Neuronal stem cell (in vitro differentiated cells): ENCODE data around the gene TIMP1. TPM values are rescaled to one million over a fixed set of nuclear protein-coding genes. Genes with fewer than 3 reads are reported as not detected.

Experiments used
- DNase-seq: peaks from one replicate; pipeline ENCODE4 v3.0.0-alpha.2; 2013; ENCODE audit warnings: low spot score
- H2AFZ ChIP-seq: one replicate; pipeline ENCODE4 v1.6.1; 2013; ENCODE audit warnings: mild to moderate bottlenecking, low read length, inconsistent platforms
- H2AK5ac ChIP-seq: 2 replicates; pipeline ENCODE4 v1.6.1; 2013; ENCODE audit warnings: low read depth, mild to moderate bottlenecking, inconsistent platforms, low read length, moderate library complexity, mixed read lengths
- H2BK120ac ChIP-seq: 2 replicates; pipeline ENCODE4 v1.6.1; 2013; ENCODE audit warnings: low read depth, mild to moderate bottlenecking, inconsistent platforms, low read length, moderate library complexity, mixed read lengths
- H2BK12ac ChIP-seq: one replicate; pipeline ENCODE4 v1.6.1; 2013; ENCODE audit warnings: low read length, inconsistent platforms
- H2BK15ac ChIP-seq: 2 replicates; pipeline ENCODE4 v1.6.1; 2013; ENCODE audit warnings: mild to moderate bottlenecking, low read length, inconsistent platforms, mixed read lengths
- H2BK5ac ChIP-seq: one replicate; pipeline ENCODE4 v1.6.1; 2013; ENCODE audit warnings: inconsistent platforms, mild to moderate bottlenecking, low read length, moderate library complexity
- H3K14ac ChIP-seq: one replicate; pipeline ENCODE4 v1.6.1; 2013; ENCODE audit warnings: low read length, inconsistent platforms
- H3K18ac ChIP-seq: 2 replicates; pipeline ENCODE4 v1.6.1; 2013; ENCODE audit warnings: low read length, inconsistent platforms
- H3K23ac ChIP-seq: 2 replicates; pipeline ENCODE4 v1.6.1; 2013; ENCODE audit warnings: low read depth, mild to moderate bottlenecking, mixed read lengths, low read length, inconsistent platforms; ENCODE audit not compliant: poor library complexity
- H3K27ac ChIP-seq: replicated peaks from 3 replicates; pipeline ENCODE4 v1.5.1; 2013; ENCODE audit warnings: low read length, inconsistent platforms
- H3K27me3 ChIP-seq, 3 experiments: 2 replicates each; pipeline ENCODE4 v1.6.1; 2013; ENCODE audit warnings: low read length in 3 of 3, mild to moderate bottlenecking in 2 of 3, inconsistent platforms in 1 of 3, low read depth in 1 of 3, mixed read lengths in 1 of 3, moderate library complexity in 1 of 3; ENCODE audit not compliant: control insufficient read depth in 3 of 3, insufficient read depth in 3 of 3
- H3K36me3 ChIP-seq, 2 donors: replicated peaks in 1 of 2; 2 replicates each; pipeline ENCODE4 v1.6.1; 2013; ENCODE audit warnings: low read length in 2 of 2; ENCODE audit not compliant: control insufficient read depth in 2 of 2, insufficient read depth in 2 of 2
- H3K4ac ChIP-seq: 2 replicates; pipeline ENCODE4 v1.6.1; 2013; ENCODE audit warnings: inconsistent platforms, mild to moderate bottlenecking, low read length, moderate library complexity
- H3K4me1 ChIP-seq, 2 donors: 1 replicate in 1 of 2; 2 replicates in 1 of 2; pipeline ENCODE4 v1.6.1; 2013; ENCODE audit warnings: low read length in 2 of 2, low read depth in 1 of 2; ENCODE audit not compliant: control insufficient read depth in 2 of 2, insufficient read depth in 1 of 2
- H3K4me2 ChIP-seq: one replicate; pipeline ENCODE4 v1.6.1; 2013; ENCODE audit warnings: mild to moderate bottlenecking, low read length, inconsistent platforms; ENCODE audit not compliant: insufficient read depth, poor library complexity, severe bottlenecking
- H3K4me3 ChIP-seq, 2 donors: 2 replicates each; pipeline ENCODE4 v1.5.1; 2013; ENCODE audit warnings: low read length in 2 of 2, mild to moderate bottlenecking in 2 of 2, inconsistent platforms in 1 of 2, moderate library complexity in 1 of 2
- H3K79me1 ChIP-seq: one replicate; pipeline ENCODE4 v1.6.1; 2013; ENCODE audit warnings: low read depth, mild to moderate bottlenecking, inconsistent platforms, low read length, moderate library complexity
- H3K9ac ChIP-seq: one replicate; pipeline ENCODE4 v1.6.1; 2013; ENCODE audit warnings: mild to moderate bottlenecking, low read depth, low read length, inconsistent platforms; ENCODE audit not compliant: poor library complexity
- H3K9me3 ChIP-seq, 2 donors: replicated peaks in 1 of 2; 2 replicates each; pipeline versions ENCODE3 to v1.6.1; 2013; ENCODE audit warnings: low read length in 2 of 2, mild to moderate bottlenecking in 2 of 2, inconsistent platforms in 1 of 2, low read depth in 1 of 2, mixed read lengths in 1 of 2, moderate library complexity in 1 of 2; ENCODE audit not compliant: control insufficient read depth in 2 of 2, insufficient read depth in 1 of 2
- H4K8ac ChIP-seq: one replicate; pipeline ENCODE4 v1.6.1; 2013; ENCODE audit warnings: low read depth, mild to moderate bottlenecking, inconsistent platforms, low read length, moderate library complexity
- H4K91ac ChIP-seq: one replicate; pipeline ENCODE4 v1.6.1; 2013; ENCODE audit warnings: low read length, low read depth, mild to moderate bottlenecking, inconsistent platforms; ENCODE audit not compliant: poor library complexity
- WGBS, 2 donors: extraction: QIAGEN DNeasy Blood & Tissue Kit; methylation state at CpG; one replicate each; pipeline ENCODE4 v1.1.7; 2013; ENCODE audit warnings: missing lambda C conversion rate in 2 of 2, mixed read lengths in 1 of 2; ENCODE audit not compliant: insufficient read length in 2 of 2, insufficient replicate concordance in 1 of 2; ENCODE audit errors: extremely low coverage in 2 of 2; 5-methylcytosine and 5-hydroxymethylcytosine counted together
- polyA plus RNA-seq, 2 experiments: library from polyadenylated mRNA; stranded (reverse); fragments of 200-250 nt; gene quantifications; one replicate each; pipeline ENCODE4 v1.2.3, GENCODE V29; 2013

TIMP1 gene
- 75.3 TPM for polyA plus RNA-seq (2013, experiment 1 of 2)
- polyA plus RNA-seq (2013, experiment 2 of 2): 72.6 TPM

DNA sequence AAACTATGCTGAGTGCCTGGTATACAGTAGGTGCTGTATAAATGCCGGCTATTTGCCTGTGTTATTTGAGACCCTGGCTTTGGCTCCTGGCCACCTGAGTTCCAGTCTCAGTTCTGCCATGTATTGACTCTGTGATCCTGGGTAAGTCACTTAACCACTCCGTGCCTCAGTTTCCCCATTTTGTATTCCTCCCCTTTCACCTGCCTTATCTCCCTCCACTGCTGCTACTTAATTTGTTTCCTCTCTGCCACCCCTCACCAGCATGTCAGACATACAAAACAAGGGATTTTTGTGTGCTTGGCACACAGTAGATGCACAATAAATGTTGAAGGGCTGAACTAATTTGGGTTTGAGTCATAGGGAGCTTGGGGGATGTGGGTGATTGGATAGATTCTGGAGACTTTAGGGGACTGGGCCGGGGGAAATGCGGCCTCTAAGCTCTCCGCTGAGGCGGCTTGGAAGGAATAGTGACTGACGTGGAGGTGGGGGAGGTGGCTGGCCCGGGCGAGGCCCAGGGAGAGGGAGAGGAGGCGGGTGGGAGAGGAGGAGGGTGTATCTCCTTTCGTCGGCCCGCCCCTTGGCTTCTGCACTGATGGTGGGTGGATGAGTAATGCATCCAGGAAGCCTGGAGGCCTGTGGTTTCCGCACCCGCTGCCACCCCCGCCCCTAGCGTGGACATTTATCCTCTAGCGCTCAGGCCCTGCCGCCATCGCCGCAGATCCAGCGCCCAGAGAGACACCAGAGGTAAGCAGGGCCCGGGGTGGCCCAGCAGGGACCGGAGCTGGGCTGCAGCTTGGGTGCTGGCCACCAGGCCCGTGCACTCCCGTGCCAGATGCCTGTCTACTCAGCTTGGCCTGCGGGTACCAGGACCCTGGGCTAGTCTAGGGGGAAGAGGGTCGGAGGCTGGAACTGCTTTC lies at the start of gene TIMP1:
Gene TIMP1, plus strand, starts transcription at position 706 of the 917 bp plus-strand sequence. CDS start 980 bp downstream, outside the sequence.
- peak; percentile 56 for DNase-seq
- no peak within 1 kb of the TSS for H2AK5ac ChIP-seq
- H2BK12ac ChIP-seq: no peak within 1 kb of the TSS
- no peaks in the 10 kb centered on the region for H3K9me3 ChIP-seq
- H3K23ac ChIP-seq: no peak within 1 kb of the TSS
- peak within 1 kb of the TSS; percentile 25 for H3K4me2 ChIP-seq
- peak within 1 kb of the TSS; percentile 98 for H4K8ac ChIP-seq
- no peak within 1 kb of the TSS for H2BK5ac ChIP-seq
- H3K4me3 ChIP-seq: peak within 1 kb of the TSS; percentile 58 to 84
- H3K14ac ChIP-seq: no peak within 1 kb of the TSS
- no peak within 1 kb of the TSS for H3K27ac ChIP-seq
- peaks cover 0 to 3% (median 0%) of the 10 kb centered on the region in 3 experiments for H3K27me3 ChIP-seq
- H3K79me1 ChIP-seq: no peaks in the 10 kb centered on the region
- H2BK120ac ChIP-seq: no peak within 1 kb of the TSS
- no peak within 1 kb of the TSS for H3K4ac ChIP-seq
- H3K4me1 ChIP-seq: no peaks in the 10 kb centered on the region
- no peak within 1 kb of the TSS for H2BK15ac ChIP-seq
- peak within 1 kb of the TSS; percentile 77 for H3K9ac ChIP-seq
- H2AFZ ChIP-seq: peak within 1 kb of the TSS; percentile 88
- peaks cover 0 to 18% of the 10 kb centered on the region in 2 donors for H3K36me3 ChIP-seq
- no CpG with 5 or more reads among the region's 28 CpGs for WGBS, 2 donors
- H4K91ac ChIP-seq: no peak within 1 kb of the TSS
- peak within 1 kb of the TSS; percentile 91 for H3K18ac ChIP-seq

DNA sequence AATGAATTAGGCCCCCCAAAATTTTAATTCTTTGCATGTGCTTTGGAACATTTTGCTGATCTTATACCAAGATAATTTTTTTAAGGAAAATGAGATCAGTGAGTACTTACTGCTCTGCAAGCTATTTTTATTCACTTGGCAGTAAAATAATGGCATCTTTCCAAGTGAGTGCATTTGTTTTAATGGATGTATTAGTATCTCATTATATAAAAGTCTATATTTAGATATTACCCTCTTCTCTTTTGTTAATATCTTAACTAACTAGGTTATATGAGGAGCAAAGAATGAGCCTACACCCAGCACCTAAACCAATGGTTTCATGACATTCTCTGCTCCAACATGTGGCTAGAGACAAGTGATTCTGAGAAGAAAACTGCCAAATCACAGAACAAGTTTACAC lies 42.4 kb upstream of the TIMP1 start:
- no peak overlapping the region for H4K8ac ChIP-seq
- H3K9ac ChIP-seq: no peak overlapping the region
- no peak overlapping the region for H2AK5ac ChIP-seq
- no peaks in the 10 kb centered on the region for H3K4me1 ChIP-seq
- H2BK12ac ChIP-seq: no peak overlapping the region
- no peaks in the 10 kb centered on the region for H3K79me1 ChIP-seq
- H3K27ac ChIP-seq: no peak overlapping the region
- H2BK5ac ChIP-seq: no peak overlapping the region
- H3K4me2 ChIP-seq: no peak overlapping the region
- H3K23ac ChIP-seq: no peak overlapping the region
- H2BK15ac ChIP-seq: no peak overlapping the region
- no peak overlapping the region for H3K14ac ChIP-seq
- no peaks in the 10 kb centered on the region for H3K36me3 ChIP-seq
- H3K18ac ChIP-seq: no peak overlapping the region
- H2AFZ ChIP-seq: no peak overlapping the region
- H3K4ac ChIP-seq: no peak overlapping the region
- DNase-seq: no peak
- H4K91ac ChIP-seq: no peak overlapping the region
- no peak overlapping the region for H2BK120ac ChIP-seq
- H3K9me3 ChIP-seq: no peaks in the 10 kb centered on the region
- no peak overlapping the region for H3K4me3 ChIP-seq
- no peaks in the 10 kb centered on the region for H3K27me3 ChIP-seq

DNA sequence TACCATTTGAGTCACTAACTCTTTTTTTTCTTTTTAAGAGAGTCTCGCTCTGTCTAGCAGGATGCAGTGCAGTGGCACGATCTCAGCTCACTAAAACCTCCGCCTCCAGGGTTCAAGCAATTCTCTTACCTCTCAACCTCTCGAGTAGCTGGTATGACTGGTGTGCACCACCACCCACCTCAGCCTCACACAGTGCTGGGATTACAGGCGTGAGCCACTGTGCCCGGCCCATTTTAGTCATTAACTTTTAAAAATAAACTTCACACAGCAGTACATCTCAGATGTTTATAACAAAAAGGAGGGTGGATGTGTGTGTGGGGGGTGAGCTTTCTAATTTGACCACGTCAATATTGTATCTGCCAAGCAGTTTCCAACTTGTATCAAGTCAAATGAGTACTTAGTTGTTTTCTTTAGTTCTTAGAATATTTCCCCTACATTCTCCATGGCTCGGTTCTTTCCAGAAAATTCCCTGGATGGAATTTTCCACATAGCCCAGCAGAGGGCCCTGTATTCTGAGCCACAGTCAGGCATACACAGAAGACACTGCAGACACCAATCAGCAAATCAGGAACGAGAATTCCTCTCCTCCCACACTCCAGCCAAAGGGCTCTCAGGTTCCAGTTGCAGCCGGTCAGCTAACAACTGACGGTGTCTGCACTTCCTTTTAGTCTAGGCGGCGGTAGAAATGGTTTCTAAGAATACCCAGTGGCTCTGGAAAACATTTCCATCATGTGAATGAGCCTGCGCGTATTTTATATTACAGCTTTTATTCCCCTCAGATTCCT lies 41.3 kb upstream of the TIMP1 start:
- H2AK5ac ChIP-seq: no peak overlapping the region
- no peaks in the 10 kb centered on the region for H3K36me3 ChIP-seq
- H3K23ac ChIP-seq: no peak overlapping the region
- H3K4me3 ChIP-seq: no peak overlapping the region
- H3K9me3 ChIP-seq: no peaks in the 10 kb centered on the region
- H3K4ac ChIP-seq: no peak overlapping the region
- no peak overlapping the region for H2BK120ac ChIP-seq
- no peak overlapping the region for H2BK15ac ChIP-seq
- no peaks in the 10 kb centered on the region for H3K79me1 ChIP-seq
- no peak overlapping the region for H3K18ac ChIP-seq
- no peak overlapping the region for H3K27ac ChIP-seq
- H3K27me3 ChIP-seq: no peaks in the 10 kb centered on the region
- no peaks in the 10 kb centered on the region for H3K4me1 ChIP-seq
- WGBS, 2 donors: no CpG with 5 or more reads among the region's 15 CpGs
- DNase-seq: peak; percentile 56
- no peak overlapping the region for H3K4me2 ChIP-seq
- H3K9ac ChIP-seq: no peak overlapping the region
- H4K91ac ChIP-seq: no peak overlapping the region
- H2AFZ ChIP-seq: peak overlapping the region; percentile 81
- H3K14ac ChIP-seq: no peak overlapping the region
- H4K8ac ChIP-seq: no peak overlapping the region
- H2BK5ac ChIP-seq: no peak overlapping the region
- H2BK12ac ChIP-seq: no peak overlapping the region

DNA sequence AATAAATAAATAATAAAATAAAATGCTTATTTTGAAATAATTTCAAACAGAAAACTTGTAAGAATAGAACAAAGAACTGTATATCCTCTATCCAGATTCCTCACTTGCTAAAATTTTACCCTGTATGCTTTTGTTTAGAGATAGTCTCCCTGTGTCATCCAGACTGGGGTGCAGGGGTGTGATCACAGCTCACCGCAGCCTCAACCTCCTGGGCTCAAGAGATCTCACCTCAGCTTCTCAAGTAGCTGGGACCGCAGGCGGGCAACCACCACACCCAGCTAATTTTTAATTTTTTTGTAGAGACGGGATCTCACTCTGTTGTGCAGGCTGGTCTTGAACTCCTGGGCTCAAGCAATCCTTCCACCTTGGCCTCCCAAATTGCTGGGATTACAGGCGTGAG lies 38.7 kb upstream of the TIMP1 start:
- H2BK15ac ChIP-seq: no peak overlapping the region
- no peaks in the 10 kb centered on the region for H3K36me3 ChIP-seq
- H2AFZ ChIP-seq: no peak overlapping the region
- H3K27ac ChIP-seq: no peak overlapping the region
- WGBS, 2 donors: no CpG with 5 or more reads among the region's 5 CpGs
- no peaks in the 10 kb centered on the region for H3K9me3 ChIP-seq
- no peak overlapping the region for H2BK12ac ChIP-seq
- H4K91ac ChIP-seq: no peak overlapping the region
- no peak overlapping the region for H2AK5ac ChIP-seq
- no peak overlapping the region for H3K18ac ChIP-seq
- no peaks in the 10 kb centered on the region for H3K79me1 ChIP-seq
- H3K27me3 ChIP-seq: peaks cover 0 to 2% (median 0%) of the 10 kb centered on the region in 3 experiments
- no peak overlapping the region for H3K14ac ChIP-seq
- no peak overlapping the region for H2BK5ac ChIP-seq
- DNase-seq: no peak
- H3K23ac ChIP-seq: no peak overlapping the region
- no peaks in the 10 kb centered on the region for H3K4me1 ChIP-seq
- no peak overlapping the region for H4K8ac ChIP-seq
- no peak overlapping the region for H3K4ac ChIP-seq
- no peak overlapping the region for H3K4me2 ChIP-seq
- no peak overlapping the region for H2BK120ac ChIP-seq
- no peak overlapping the region for H3K4me3 ChIP-seq
- no peak overlapping the region for H3K9ac ChIP-seq
